Heart right ventricle (tissue), 16 donors: ENCODE results near the gene NOTCH4. TPM values are rescaled to one million over a fixed set of nuclear protein-coding genes. Genes with fewer than 3 reads are reported as not detected.
"Not testable (repeated sequence)": the region's sequence is repeated elsewhere in the genome, so short reads cannot be mapped to it uniquely, and the experiment has no call there.

Experiments used
- ATAC-seq, 8 donors: fragments of 200-7000 bp; cut with Tn5 transposase; one replicate each; pipeline ENCODE4 v1.9.1; 2020; ENCODE audit warnings: mild to moderate bottlenecking in 8 of 8, moderate library complexity in 8 of 8, moderate number of reproducible peaks in 1 of 8
- DNase-seq, 2 donors: peaks; one replicate each; pipeline ENCODE4 v3.0.0-alpha.2; 2020
- H3K27ac ChIP-seq, 10 donors: fragments of 200-600 bp; sonication (generic) in 2 of 10; one replicate each; pipeline versions ENCODE4 v1.5.0 to v1.8.0; 2020 to 2022; ENCODE audit warnings: mild to moderate bottlenecking in 3 of 10
- H3K27me3 ChIP-seq, 7 donors: fragments of 200-600 bp; one replicate each; pipeline ENCODE4 v1.8.0; 2021 to 2022; ENCODE audit warnings: mild to moderate bottlenecking in 2 of 7
- H3K36me3 ChIP-seq, 9 donors: fragments of 200-600 bp; sonication (generic) in 1 of 9; one replicate each; pipeline versions ENCODE4 v1.5.0 to v1.8.0; 2020 to 2022; ENCODE audit warnings: mild to moderate bottlenecking in 2 of 9
- H3K4me1 ChIP-seq, 9 donors: fragments of 200-600 bp; sonication (generic) in 1 of 9; one replicate each; pipeline versions ENCODE4 v1.5.0 to v1.8.0; 2020 to 2022; ENCODE audit warnings: mild to moderate bottlenecking in 4 of 9
- H3K4me3 ChIP-seq, 10 donors: fragments of 200-600 bp; sonication (generic) in 2 of 10; one replicate each; pipeline versions ENCODE4 v1.5.0 to v1.8.0; 2020 to 2022; ENCODE audit warnings: mild to moderate bottlenecking in 7 of 10, moderate library complexity in 2 of 10
- H3K9me3 ChIP-seq, 11 donors: fragments of 200-600 bp in 10 of 11; sonication (generic) in 2 of 11; one replicate each; pipeline versions ENCODE4 v1.5.0 to v1.8.0; 2013 to 2022; ENCODE audit warnings: mild to moderate bottlenecking in 2 of 11, control low read depth in 1 of 11, moderate library complexity in 1 of 11
- WGBS, 2 donors: extraction: QIAGEN DNeasy Blood & Tissue Kit; methylation state at CpG; one replicate each; pipeline ENCODE4 v1.1.7; 2013; ENCODE audit warnings: inconsistent platforms in 1 of 2; 5-methylcytosine and 5-hydroxymethylcytosine counted together
- intact Hi-C, 10 donors: fragments of 100-400 bp; cut with DNase I; formaldehyde crosslinking; loops; one replicate each; pipeline versions ENCODE4 v1.11.1 to v1.14.2; 2022
- polyA plus RNA-seq, 2 donors: library from polyadenylated mRNA; stranded (reverse); fragments of 200-250 nt; gene quantifications; one replicate each; pipeline ENCODE4 v1.2.3, GENCODE V29; 2013
- total RNA-seq, 10 donors: library from RNA; stranded (reverse); fragmentation: NEBNext Ultra II Directional in 3 of 10; extraction: Animal tissue kit (Norgen Biotek cat#: 25700) in 3 of 10; gene quantifications; one replicate each; pipeline versions ENCODE4 v1.2.1 to v1.2.4, GENCODE V29; 2021 to 2023
- TF ChIP-seq, protein P1 (sequence below), 9 donors: fragments of 200-600 bp; sonication (generic) in 2 of 9; IDR thresholded peaks; one replicate each; pipeline versions ENCODE4 v1.5.0 to v1.8.0; 2021 to 2022; ENCODE audit warnings: antibody characterized with exemption in 9 of 9, mild to moderate bottlenecking in 5 of 9, moderate library complexity in 1 of 9
- donor health status: Arrhythmogenic right ventricular cardiomyopathy.
- donor health status: ischemic (EF 13 %, LVEDD 7.1; RV severe dilation, severe dysfunction).
- donor health status: healthy with polysubstance abuse.
- donor health status: DM: no; HTN: yes; CAD: no.
- donor health status: DM: no; HTN: no; CAD: no.
- donor health status: ischemic (EF 25% LVEDD 6.9; RV normal size, moderate dysfunction).
- donor health status: ischemic (EF 25% LVEDD 5.7; RV mildly dilated, moderate dysfunction).
- donor health status: healthy.
- donor health status: DM: yes; HTN: yes; CAD: no.
- donor health status: Ischemic cardiomyopathy.
- donor health status: ischemic (EF 35%, LVEDD 5.7; RV mildly dilated, moderate dysfunction).
- donor health status: nonischemic (EF 11% LVEDD 7.7; RV severe dilation, severe dysfunction).
- donor health status: DM: yes; HTN: yes; CAD: no.
- donor health status: PGD.
- donor health status: ischemic (EF 29% LVEDD 5.4; RV normal size, mild dysfunction).
- donor health status: nonischemic (EF 23%, LVEDD 6.1; RV moderate dilation, normal function).

NOTCH4 gene
- total and polyA plus RNA-seq, 12 donors, result 17.4 to 123 (median 23.9) TPM

DNA sequence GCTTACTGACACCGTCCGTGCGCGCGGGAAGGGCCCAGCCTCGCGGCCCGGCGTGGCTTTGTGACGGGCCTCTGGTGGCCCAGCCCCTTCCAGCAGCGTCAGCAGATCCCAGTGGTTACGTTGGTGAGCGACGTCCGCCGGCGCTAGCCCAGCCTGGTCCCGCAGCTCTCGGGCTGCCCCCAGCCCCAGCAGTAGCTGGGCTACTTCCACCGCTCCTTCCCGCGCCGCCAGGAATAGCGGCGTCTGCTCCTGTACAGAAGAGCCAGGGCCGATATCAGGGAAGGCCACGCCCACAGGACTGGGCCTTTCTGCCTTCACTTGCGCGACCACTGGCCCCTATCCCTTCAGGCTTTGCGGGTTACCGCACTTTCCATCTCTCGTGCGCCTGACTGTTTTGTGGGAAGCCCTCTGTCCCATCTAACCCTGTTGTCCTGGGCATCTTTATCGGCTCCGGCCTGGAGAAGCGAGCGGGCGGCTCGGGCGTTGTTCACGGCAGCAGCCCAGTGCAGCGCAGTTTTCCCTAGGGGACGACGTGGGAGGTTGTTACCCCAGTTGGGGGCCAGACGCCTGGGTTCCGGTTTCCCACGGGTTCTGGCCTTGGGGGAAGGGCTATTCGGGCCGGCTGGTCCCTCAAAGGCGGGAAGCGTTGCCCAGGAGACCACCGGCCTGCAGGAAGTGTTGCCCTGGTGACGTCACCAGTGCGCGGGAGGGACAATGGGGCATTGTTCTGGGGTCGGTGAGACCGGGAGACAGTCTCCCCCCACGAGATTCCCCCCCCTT is 27.8 kb downstream of the NOTCH4 start:
- 0 to 1% methylated on average over 58 of the region's 58 CpGs for WGBS, 2 donors
- Histone ChIP-seq H3K9me3 (no peaks in the 10 kb centered on the region), H3K4me1 (peaks cover 6 to 63% (median 47%) of the 10 kb centered on the region in 9 donors), H3K4me3 (peak overlapping the region; percentile 51 to 79 (median 70)), H3K36me3 (peaks cover 0 to 52% (median 0%) of the 10 kb centered on the region in 9 donors), H3K27me3 (peaks cover 0 to 5% (median 0%) of the 10 kb centered on the region in 7 donors), H3K27ac (peak overlapping the region; percentile 98 to 100 (median 99))
- intact Hi-C loops, result loop anchor here in 3 of 10 donors (1.0 to 5.0 kb wide), 4 partner anchors 17 to 776 kb away; partner anchors contain the start of genes FKBPL (in 1 of the 3) and RNF5 (in 1 of the 3)
- peak; percentile 92 to 98 for DNase-seq
- TF ChIP-seq, protein P1, sequence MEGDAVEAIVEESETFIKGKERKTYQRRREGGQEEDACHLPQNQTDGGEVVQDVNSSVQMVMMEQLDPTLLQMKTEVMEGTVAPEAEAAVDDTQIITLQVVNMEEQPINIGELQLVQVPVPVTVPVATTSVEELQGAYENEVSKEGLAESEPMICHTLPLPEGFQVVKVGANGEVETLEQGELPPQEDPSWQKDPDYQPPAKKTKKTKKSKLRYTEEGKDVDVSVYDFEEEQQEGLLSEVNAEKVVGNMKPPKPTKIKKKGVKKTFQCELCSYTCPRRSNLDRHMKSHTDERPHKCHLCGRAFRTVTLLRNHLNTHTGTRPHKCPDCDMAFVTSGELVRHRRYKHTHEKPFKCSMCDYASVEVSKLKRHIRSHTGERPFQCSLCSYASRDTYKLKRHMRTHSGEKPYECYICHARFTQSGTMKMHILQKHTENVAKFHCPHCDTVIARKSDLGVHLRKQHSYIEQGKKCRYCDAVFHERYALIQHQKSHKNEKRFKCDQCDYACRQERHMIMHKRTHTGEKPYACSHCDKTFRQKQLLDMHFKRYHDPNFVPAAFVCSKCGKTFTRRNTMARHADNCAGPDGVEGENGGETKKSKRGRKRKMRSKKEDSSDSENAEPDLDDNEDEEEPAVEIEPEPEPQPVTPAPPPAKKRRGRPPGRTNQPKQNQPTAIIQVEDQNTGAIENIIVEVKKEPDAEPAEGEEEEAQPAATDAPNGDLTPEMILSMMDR (IDR thresholded peaks at IDR 0.05), result no peak
- peak; percentile 37 to 89 (median 74) for ATAC-seq

GRCh38 chr6:32195652-32195901 is 28.3 kb downstream of the NOTCH4 start:
- no peaks in the 10 kb centered on the region for H3K9me3 ChIP-seq
- H3K4me1 ChIP-seq, result peaks cover 11 to 68% (median 52%) of the 10 kb centered on the region in 9 donors
- H3K27ac ChIP-seq, result peak overlapping the region; percentile 98 to 100 (median 99)

DNA sequence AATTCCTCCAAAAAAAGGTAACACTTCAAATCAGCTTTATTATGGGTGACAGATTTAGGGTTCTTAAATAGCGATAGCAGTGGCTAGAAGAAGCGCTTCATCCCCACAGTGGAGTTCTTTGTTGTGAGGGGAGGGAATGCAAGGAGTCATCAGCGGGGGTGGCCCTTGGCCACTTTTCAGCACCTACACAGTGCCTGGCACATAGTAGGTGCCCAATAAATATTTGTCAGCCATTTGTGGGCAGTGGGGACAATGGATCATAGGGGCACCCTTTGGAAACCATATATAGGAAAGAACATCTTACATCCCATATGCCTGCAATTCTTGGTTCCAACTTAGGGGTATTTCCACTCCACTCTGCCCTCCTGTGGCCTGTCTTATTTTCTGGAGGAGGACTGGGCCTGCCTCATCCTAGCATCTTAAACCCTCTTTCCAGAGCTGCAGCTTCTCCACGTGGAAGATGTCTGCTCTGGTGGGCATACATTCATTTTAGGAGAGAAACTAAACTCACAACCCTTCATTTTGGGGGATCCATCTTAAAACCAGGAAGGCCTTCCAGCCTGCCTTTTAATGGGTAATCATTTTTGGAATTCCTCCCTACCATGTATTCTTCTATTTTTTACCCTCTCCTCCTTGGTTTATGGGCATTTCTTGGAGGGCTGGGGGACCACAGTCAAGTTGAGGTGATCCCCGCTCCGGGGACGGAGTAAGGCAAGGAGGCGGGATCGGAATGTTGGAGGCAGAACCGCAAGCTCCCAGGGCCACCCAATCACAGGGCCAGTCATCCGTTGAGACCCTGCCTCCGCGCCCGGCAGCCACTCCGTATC is 28.8 kb downstream of the NOTCH4 start:
- Histone ChIP-seq H3K27me3 (no peaks in the 10 kb centered on the region), H3K27ac (peak overlapping the region; percentile 67 to 100 (median 96)), H3K4me3 (peak overlapping the region in 8 of 10 donors; percentile 24 to 76 (median 60)), H3K4me1 (peaks cover 13 to 72% (median 54%) of the 10 kb centered on the region in 9 donors), H3K36me3 (peaks cover 0 to 42% (median 0%) of the 10 kb centered on the region in 9 donors), H3K9me3 (no peaks in the 10 kb centered on the region)
- intact Hi-C loops, result loop anchor here in 5 of 10 donors (1.0 to 5.0 kb wide), 5 partner anchors 16 to 777 kb away; partner anchors contain the start of genes ATF6B (in 2 of the 5), FKBPL (in 1 of the 5) and RNF5 (in 1 of the 5)
- DNase-seq (peak in 1 of 2 donors; percentile 59), ATAC-seq (no peak)
- TF ChIP-seq, protein P1 (IDR thresholded peaks at IDR 0.05), result peak in 6 of 9 donors; percentile 23 to 60 (median 38)
- 16 to 17% methylated on average over 15 of the region's 15 CpGs for WGBS, 2 donors

More at GRCh38 chr6:32195652-32195901, 28.3 kb downstream of the NOTCH4 start:
- peaks cover 0 to 47% (median 0%) of the 10 kb centered on the region in 9 donors for H3K36me3 ChIP-seq
- peak; percentile 100 for DNase-seq
- H3K27me3 ChIP-seq, result no peaks in the 10 kb centered on the region
- TF ChIP-seq, protein P1 (IDR thresholded peaks at IDR 0.05), result peak; percentile 45 to 82 (median 64)
- ATAC-seq, result peak in 6 of 8 donors; percentile 85 to 95 (median 86)
- WGBS, 2 donors, result 0% methylated on average over 25 of the region's 25 CpGs
- intact Hi-C loops, result loop anchor here in 3 of 10 donors (1.0 to 5.0 kb wide), 4 partner anchors 17 to 777 kb away; partner anchors contain the start of genes FKBPL (in 1 of the 3) and RNF5 (in 1 of the 3)
- H3K4me3 ChIP-seq, result peak overlapping the region in 7 of 10 donors; percentile 65 to 79 (median 75)

- Histone ChIP-seq H3K27ac (peak overlapping the region in 9 of 10 donors; percentile 79 to 100 (median 98)), H3K36me3 (peaks cover 0 to 37% (median 0%) of the 10 kb centered on the region in 9 donors), H3K4me1 (peaks cover 13 to 72% (median 54%) of the 10 kb centered on the region in 9 donors), H3K27me3 (no peaks in the 10 kb centered on the region), H3K4me3 (peak overlapping the region in 1 of 10 donors; percentile 52), H3K9me3 (no peaks in the 10 kb centered on the region)
- DNase-seq, result no peak
- 94 to 98% methylated on average over 4 of the region's 4 CpGs for WGBS, 2 donors
- TF ChIP-seq, protein P1 (IDR thresholded peaks at IDR 0.05), result no peak
- intact Hi-C loops, result loop anchor here in 3 of 10 donors (2.0 to 5.0 kb wide), 2 partner anchors 16 to 67 kb away; partner anchors contain the start of genes ATF6B (in 2 of the 3) and RNF5 (in 1 of the 3)
- ATAC-seq, result no peak
Observed at GRCh38 chr6:32194388-32194787, 29.5 kb downstream of the NOTCH4 start.

GRCh38 chr6:32193096-32193495 is 30.8 kb downstream of the NOTCH4 start:
- Histone ChIP-seq H3K4me3 (peak overlapping the region in 6 of 10 donors; percentile 34 to 82 (median 78)), H3K27ac (peak overlapping the region in 9 of 10 donors; percentile 11 to 99 (median 99)), H3K4me1 (peaks cover 17 to 80% (median 65%) of the 10 kb centered on the region in 9 donors), H3K36me3 (peaks cover 0 to 27% (median under 1%) of the 10 kb centered on the region in 9 donors)
- H3K27me3 ChIP-seq, H3K9me3 ChIP-seq, ATAC-seq, DNase-seq: not testable (repeated sequence)
- WGBS, 2 donors, result 82 to 84% methylated on average over 13 of the region's 13 CpGs
- intact Hi-C loops, result loop anchor here in 2 of 10 donors (5.0 kb wide), 1 partner anchor 66 kb away; the partner anchor contains the start of gene ATF6B (in 2 of the 2)
